ENCODE results near the gene VPS52.

DNA sequence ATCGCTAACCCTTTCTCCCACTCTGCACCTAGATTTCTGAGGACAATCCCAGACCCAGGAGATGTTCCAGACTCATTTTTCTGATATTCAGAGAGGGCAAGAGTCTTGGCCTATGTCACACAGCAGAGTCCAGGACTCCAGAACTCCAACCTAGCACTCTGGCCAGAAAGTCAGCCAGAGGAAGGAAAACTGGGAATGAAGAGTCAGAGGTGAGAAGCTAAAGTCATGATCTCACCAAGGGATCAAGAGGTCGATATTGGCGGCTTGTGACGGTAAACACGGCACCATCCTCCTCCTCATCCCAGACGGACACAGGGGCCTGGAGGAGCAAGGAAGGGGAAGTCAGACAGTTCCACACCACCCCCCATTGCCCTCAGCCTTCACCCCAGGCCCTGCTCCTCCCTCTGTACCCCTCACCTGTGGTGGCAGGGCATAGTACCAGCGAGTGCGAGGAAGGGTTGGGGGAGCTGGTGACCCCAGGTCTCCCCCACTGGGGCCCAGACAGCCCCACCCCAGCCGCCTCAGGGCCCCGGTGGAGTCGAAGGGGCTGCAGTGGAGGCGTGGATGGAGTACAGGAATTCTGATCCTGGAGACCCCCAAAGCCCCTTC is 25.2 kb upstream of the VPS52 start:
- no peak for TF ChIP-seq CTCF (conservative IDR thresholded peaks at IDR 0.05)
- no peak for TF ChIP-seq EZH2 (IDR thresholded peaks at IDR 0.05; ENCODE audit: low read depth)
